NCI-H1436 treated with DMSO at 0.1 percent for 48 hours (cell line): ENCODE measurements around the gene KIAA0753.

ENCODE experiments used
- DNase-seq: peaks from one replicate; lab custom pipeline; 2025; lab: John Stamatoyannopoulos, UW

KIAA0753 gene

DNA sequence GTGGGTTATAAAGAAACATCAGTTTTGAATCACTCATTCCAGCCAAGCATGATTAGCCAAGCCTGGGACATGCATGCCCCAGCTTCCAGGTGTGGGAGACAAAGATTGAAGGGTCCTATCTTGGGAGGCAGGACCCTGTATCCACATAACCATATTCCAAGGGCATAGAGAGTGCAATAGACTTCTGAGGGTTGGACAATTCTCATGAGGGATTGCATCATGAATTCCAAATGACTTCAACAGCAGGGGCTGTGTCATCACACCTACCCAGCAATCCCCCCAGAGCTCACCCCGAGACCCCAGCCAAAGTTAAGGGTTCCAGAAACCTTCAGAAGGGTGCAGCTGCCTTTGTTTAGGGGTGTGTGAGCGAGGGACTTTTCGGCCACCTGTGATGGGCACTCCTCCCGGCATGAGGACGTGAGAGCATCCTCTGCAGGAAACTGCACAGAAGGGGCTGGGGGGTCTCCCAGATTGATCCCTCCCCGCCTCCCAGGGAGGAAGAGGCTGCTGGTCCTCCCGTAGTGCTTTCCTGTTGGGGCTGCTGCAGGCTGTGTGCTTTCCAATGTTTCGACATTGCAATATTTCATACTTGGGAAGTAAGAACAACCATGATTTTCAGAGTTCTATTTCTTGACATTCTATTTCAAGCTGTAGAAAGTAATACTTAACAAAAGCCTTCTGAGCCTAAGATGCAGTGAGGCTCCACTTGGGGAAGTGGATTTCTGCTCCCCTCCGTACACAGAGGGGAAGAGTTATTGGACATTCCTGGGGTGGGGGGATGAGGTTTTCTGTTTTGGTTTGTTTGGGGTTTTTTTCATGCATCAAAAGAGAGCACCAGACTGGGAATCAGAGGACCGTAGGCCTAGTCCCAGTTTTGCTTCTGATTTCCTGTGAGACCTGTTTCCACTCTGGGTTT, 70.9 kb downstream of the KIAA0753 start:
- no peak for DNase-seq

DNA sequence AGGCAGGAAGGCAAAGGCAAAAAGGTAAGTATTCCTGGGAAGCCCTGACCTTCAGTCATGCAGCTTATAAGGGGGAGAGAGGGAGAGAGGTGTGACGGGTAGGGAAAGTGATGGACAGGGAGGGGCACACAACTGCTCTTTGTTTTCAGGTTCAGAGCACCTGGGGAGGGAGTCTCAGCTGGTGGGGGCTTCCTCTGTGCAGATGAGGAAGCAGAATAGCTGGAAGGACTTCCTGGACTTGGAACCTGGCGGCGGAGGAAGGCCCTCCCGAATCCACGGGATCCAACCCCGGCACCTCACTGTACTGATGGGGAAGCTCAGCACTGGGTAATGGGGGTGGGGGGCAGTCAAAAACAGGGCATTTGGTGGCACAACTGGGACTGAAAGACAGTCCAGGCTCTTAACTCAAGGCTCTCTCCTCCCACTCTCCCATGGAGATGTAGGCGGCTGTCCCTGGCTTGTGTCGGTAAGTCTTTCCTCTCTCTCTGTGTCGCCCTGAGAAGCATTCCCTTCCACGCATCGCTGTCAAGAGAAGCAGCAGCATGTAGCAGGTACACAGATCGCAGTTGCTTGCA, 72.2 kb downstream of the KIAA0753 start:
- DNase-seq, result no peak

DNA sequence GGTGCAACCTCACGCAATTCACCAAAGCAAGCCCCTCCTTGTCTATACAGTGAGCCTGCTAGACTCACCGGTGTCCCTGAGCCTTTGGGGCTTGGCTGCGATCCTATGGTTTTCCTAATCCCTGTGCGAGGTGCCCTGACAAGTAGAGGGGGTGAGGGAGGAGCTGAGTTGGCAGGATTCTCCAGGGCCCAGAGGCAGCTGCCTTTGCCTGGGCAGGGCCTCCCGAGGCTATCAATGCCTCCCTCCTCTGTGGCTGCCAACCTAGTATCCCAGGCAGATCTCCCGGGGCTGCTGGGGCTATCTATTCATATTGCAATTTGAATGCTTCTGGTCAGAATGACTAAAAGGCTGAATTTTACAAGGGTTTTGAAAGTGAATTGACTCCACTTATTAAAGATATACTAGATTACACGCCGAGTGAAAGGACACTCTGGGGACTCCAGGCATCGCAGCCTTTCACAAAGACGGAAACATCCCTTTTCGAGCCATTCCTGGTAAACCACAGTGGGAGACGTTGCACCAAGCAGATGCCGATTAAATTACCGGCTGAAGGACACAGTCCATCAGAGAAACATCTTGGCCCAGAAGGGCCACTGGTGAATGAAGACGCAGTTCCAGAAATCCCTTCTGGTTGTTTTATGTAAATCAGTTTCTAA, 72.9 kb downstream of the KIAA0753 start:
- DNase-seq, result no peak

DNA sequence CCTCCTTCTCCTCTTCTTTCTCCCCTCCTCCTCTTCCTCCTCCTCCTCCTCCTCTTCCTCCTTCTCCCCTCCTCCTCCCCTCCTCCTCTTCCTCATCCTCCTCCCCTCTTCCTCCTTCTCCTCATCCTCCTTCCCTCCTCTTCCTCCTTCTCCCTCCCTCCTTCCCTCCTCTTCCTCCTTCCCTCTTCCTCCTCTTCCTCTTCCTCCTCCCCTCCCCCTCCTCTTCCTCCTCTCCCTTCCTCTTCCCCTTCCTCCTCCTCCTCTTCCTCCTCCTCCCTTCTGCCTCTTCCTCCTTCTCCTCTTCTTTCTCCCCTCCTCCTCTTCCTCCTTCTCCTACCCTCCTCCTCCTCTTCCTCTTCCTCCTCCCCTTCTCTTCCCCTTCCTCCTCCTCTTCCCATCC, 79.1 kb downstream of the KIAA0753 start:
- DNase-seq, result no peak

DNA sequence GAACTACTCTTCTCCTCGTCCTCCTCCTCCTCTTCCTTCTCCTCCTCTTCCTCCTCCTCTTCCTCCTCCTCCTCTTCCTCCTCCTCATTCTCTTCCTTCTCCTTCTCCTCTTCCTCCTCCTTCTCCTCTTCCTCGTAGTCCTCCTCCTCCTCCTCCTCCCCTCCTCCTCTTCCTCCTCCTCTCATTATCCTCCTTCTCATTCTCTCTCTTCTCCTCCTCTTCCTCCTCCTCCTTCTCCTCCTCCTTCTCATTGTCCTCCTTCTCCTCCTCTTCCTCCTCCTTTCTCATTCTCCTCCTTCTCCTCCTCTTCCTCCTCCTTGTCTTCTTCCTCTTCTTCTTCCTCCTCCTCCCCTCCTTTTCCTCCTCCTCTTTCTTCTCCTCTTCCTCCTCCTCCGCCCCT, 80.0 kb downstream of the KIAA0753 start:
- no peak for DNase-seq

DNA sequence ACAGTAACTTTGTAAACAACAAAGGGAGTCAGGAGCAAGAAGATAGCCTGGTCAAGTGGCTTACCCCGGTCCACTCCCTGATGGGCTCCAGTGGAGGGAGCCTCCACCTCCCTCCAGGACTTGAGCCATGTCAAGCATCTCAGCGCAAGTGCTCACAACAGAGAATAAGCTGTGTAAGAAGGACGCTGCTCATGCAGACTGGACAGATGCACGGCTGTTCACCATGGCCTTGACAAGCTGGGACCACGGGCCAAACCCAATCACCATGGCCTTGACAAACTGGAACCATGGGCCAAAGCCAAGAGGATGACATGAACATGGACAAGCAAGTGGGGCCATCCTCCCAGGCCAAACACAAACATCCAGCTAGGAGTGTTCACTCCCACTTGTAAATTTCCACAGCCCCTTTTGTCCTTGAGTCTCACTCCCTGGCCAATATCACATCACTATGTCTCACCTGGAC, 80.7 kb downstream of the KIAA0753 start:
- DNase-seq, result no peak

DNA sequence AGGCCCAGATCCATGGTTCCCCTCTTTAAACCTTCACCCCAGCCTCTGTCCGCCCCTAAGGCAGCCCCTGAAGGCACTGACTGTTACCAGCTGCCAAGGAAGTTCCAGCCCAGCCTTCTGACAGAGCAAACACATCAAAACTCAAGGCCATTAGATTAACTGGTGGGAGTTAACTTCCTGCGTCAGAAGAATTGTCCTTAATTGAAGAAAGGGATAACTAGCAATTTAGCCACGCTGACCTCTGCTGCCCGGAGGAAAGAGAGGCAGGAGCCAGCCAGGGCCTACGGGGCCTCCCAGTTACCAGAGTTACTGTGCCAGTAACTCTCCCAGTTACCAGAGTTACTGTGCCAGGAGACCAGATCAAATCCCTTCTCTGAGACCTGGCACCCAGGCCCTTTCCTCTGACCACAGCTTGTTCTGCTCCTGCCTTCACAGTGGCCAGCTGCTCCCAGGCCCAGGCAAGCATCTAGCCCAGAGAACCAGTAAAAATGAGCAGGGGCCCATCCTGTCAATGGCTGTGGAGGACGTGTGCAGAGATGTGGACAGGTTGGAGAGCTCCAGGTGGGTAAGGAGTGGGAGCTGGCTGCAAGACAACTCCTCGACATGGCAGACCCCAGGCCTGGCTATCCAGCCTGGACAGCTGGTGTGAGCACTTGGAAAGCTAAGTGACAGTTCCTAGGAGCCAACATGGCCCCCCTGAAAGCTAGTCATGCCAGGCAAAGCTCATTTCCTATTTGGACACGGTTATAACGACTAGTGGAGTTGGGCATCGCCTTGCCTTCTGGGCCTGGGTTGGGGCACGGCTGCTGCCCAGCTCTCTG, 81.4 kb downstream of the KIAA0753 start:
- no peak for DNase-seq

DNA sequence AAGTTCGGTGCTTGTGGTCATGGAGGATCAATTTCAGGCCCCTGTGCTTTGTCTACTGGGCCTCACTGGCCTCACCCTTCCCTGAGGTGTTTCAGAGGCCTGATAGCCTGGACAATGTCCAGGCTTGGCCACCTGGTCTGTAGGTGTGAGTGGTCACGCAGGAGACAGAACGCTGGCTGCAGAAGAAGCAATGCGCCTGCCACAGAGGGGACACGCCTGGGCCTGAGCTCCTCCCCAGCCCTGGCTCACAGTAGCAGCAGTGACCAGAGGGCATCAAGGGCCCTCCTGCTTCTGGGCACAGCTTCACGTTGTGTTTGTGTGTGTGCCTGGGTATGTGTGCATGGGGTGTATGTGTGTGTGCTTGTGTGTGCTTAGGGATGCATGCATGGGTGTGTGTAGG, 82.2 kb downstream of the KIAA0753 start:
- no peak for DNase-seq

DNA sequence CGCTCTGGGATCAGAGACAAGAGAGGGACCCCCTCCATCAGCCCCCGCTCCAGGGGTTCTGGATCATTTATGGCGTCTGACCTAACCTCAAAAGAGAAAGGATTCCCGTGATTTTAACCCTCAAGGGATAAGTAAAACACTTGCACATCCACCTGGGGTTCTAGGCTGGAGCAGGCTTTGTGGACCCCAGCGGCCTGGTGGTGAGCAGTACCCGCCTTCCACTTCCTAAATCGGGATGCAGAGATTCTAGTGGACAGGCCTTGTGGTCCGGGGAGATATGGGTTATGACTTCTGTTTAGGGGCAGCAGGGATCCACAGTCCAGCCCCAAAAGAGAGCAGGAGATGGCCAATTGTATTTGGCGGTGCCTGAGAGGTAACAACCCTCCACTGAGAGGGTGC, 83.5 kb downstream of the KIAA0753 start:
- DNase-seq, result no peak

DNA sequence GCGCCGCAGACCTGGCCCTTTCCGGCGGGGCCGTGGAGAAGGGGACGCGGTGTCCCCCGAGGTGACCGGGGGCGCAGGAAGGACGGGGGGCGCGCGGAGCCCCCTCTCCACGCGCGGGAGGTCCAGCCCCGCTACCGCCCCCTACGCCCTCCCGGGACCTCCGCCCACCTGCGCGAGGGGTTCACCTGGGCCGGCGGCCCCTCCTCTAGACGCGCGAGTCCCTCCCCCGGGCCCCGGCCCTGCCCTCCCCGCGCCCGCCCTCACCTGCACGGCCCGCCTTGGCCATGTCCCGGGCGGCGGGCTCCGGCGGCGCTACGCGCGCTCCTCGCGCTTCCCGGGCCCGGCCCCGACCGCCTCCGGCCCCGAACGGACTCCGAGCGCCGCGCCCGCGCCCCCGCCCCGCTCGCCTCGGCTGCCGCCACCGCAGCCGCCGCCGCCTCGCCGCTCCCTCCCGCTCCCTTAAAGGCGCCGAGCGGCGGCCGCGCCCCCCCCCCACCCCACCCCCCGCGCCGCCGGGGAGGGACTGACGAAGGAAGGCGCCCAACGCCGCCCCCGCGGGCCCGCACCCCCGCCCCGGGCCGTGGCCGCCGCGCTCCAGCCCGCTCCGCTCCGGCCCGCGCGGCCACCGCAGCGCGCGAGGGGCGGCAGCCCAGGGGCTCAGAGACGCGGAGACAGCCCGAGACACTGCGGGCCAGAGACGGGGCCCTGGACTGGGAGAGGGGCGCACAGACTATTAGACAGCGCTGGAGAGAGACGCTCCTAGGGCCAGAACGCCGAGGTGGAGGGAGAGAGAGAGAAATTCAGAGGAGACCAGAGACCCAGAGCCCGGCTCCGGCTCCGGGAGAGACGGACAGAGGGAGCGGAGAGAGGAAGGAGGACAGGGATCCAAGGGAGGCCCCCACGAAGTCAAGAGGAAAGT, 84.1 kb downstream of the KIAA0753 start, which contains the start of gene PITPNM3:
PITPNM3 (minus strand) TSS at position 435 of the 919 bp plus-strand sequence; CDS start at position 286, 149 bp downstream.
- no peak for DNase-seq

DNA sequence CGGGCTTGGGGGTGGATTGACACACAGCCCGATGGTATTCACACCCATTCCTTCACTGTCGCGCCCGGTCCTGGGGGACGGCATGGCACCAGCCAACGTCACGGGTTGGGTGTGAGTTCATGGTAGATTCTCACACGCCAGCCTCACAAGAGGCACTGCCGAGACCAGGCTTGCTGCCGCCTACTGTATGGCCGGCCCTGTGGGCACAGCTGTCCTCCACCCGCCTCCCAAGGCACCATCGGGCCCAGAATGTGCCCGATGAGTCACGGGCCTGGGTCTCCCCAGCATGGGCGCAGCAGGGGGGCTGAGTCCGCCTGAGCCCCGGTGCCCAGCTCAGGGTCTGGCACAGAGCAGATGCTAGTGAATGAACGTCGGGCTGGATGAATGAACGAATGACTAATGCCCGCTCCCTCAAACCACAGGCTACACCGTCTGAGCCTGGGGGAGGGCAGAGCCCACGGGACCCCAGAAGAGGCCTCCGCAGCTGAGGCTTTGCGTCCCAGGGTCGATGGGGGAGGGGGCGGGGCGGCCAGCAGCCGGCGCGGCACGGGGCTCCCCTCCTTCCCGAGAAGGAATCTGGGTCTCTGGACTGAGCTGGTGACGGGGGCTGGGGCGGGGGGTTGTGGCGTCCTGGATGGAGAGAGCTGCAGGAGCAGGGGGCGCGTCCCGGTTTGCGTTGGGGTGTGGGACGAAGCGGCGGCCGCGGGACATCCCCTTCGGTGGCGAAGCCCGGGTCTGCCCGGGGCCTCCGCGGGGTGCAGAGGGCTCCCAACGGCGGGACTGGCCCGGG, 85.0 kb downstream of the KIAA0753 start:
- no peak for DNase-seq

DNA sequence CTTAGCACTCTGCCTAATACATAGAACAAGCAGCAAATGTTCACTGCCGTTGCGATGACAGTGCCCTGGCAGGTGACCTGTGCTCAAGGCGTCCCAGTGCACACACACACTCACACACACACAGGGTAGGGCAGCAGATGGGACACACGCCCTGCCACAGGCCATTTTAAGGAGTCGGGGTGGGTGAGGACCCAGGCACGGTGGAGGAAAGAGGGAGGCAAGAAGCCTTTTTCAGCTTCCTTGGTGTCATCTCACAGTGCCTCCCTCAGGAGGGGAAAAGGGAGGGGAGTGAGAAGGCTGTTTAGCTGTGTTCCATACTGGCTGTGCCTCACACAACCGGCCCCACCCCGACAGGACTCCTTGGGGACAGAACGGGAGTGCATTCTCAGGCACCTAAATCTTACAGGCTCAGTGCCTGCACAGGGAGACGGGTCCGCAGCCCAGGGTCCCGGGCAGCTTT, 85.6 kb downstream of the KIAA0753 start:
- no peak for DNase-seq

DNA sequence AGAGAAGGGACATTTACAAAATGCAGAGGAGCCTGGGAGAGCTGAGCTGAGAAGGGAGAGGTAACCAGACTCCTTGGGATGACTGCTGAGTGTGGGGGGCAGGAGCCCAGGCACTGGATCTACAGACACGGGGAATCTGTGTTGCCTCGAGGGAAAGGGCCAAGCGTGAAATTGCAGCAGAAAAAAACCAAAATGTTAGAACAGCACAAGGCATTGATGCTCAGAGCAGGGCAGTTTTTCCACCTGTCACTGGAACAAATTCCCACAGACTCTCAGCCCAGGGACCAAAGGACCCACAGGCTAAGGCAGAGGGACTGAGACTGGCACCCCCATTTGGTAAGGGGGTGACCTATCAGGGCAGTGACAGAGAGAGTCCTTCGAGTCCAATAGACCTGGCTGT, 86.2 kb downstream of the KIAA0753 start:
- DNase-seq, result no peak

DNA sequence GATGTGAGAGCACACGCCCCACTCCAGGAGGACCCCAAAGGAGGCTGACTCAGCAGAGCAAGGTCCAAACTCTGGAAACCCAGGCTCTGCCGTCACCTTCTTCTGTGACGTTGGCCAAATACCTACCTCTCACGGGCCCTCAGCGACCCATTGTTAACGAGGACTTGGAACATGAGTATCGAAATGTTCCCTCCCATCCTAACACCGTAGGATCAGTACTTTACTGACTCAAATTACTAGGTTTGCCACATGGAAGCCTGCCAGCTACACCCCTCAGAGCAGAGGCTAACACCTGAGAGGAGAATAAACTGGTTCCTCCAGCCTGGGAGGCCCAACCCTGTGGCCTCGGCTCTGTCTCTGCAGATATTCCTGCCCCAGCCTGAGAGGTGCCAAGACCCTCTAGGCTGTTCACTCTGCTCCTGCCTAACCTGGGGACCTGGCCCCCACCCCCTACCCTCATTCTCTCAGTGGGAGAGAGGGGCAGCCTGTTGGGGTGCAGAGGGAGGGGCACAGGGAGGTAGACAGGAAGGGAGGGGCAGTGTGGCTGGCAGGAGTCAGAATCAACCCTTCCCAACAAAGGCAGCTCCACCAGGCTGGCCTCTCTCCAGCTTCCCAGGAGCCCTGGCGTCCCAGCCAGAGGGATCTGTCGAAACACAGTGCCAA, 88.5 kb downstream of the KIAA0753 start:
- no peak for DNase-seq

DNA sequence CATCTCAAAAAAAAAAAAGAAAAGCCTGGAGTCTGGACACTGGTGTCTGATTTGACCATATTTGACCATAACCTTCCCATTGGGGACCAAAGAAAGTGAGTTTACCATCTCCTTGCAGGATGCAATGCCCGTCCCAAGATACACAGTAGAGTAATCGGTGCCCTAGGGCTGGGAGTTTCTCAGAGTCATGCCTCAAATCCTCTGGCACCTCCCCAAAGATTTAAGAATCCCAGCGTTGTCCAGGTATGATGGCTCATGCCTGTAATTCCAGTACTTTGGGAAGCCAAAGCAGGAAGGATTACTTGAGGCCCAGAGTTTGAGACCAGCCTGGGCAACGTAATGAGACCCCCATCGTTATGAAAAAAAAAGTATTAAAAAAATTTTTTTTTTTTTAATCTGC, 89.2 kb downstream of the KIAA0753 start:
- no peak for DNase-seq

DNA sequence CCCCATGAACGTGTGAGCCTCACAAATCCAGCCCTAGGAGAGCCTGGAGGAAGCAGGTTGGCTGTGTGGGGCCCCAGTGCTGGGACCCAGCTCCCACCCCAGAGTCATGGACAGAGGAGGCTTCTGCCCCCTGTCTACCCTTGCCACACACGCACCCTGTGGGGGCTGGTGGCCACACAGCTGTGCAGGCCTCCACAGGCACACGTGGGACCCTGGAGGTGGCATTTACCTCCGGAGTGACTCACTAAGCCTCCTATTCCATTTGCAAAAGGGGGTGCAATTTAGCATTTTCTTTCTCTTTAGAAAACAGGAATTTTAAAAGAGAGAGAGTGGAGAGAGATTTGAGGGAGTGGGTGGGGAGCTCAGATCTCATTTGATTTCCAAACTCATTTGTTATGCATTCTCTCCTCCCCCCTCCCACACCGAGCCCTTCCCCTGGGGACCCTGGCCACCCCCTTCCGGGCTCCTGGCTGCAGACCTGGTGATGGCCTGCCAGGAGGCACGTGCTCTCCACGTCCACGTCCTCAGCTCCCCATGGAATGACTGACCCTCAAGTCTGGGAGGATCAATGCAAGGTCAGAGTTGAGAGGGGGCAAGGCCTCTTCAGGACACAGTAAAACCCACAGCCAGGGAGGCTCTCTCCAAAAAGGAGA, 91.0 kb downstream of the KIAA0753 start:
- no peak for DNase-seq

DNA sequence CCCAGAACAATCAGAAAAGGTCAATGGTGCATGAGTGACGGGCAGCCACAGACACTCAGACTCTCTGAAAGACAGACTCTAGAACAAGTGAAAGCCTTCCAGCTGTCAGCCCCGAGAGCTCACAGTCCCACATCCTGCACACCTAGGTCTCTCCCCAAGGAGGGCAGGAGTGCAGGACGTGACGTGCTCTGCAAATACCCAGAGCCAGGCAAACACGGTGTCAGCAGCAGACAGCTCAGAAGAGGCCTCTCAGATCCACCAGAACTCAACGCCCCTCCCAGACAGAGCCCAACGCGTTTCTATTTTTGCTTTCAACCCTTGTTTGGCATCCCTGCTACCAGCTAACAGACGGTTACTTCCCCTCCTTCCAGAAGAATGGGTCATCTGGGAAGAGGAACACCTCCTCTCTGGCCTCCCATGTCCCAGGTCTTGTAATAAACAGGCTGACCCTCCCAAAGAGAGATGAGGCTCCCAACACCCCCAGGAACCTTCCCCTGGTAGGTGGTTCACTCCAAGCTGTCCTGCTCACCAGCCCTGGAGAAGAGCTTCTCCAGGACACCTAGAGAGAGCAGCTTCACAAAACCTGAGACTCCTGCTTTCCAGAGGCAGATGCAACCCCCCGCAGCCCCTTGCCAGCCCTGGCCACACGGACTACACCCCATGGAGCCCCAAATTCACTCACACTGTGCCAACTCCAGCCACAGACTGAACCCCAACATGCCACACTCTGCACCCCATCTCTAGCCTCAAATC, 91.8 kb downstream of the KIAA0753 start:
- DNase-seq, result no peak

DNA sequence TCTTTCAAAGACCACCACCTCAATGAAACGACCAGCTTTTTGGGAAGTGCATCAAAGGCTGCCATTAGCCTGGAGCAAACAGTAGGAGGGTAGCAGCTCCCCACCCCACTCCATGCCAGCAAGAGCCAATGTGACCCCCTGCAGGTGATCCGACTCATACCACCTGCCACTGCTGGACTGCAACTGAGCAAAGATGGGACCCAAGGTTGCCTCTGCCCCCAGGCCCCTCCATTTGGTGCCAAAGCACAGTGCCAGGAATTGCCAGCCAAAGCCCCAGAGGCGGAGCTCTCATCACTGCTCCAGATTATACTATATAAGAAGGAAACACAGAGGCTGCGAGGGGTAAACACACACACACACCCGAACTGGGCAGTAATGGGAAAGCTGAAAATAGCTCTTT, 92.5 kb downstream of the KIAA0753 start:
- no peak for DNase-seq
